Prostate gland (tissue), 2 donors: Measurements from ENCODE around the gene INSIG2. TPM values are rescaled to one million over a fixed set of nuclear protein-coding genes. Genes with fewer than 3 reads are reported as not detected.

Experiments
- DNase-seq: peaks from one replicate; pipeline ENCODE4 v3.0.0-alpha.2; 2019; ENCODE audit warnings: low spot score
- H3K27ac ChIP-seq, 2 donors: fragments of 200-600 bp; sonication (generic); 2 replicates each; pipeline ENCODE4 v1.5.1; 2017 to 2019
- H3K27me3 ChIP-seq: fragments of 200-600 bp; sonication (generic); replicated peaks from 2 replicates; pipeline ENCODE4 v1.5.1; 2019; ENCODE audit not compliant: insufficient read depth
- H3K36me3 ChIP-seq, 2 donors: fragments of 200-600 bp; sonication (generic); 1 replicate in 1 of 2; 2 replicates in 1 of 2; pipeline versions ENCODE4 v1.5.1 to v1.8.1; 2017 to 2019
- H3K4me1 ChIP-seq: fragments of 200-600 bp; sonication (generic); replicated peaks from 2 replicates; pipeline ENCODE4 v1.5.1; 2019
- H3K4me3 ChIP-seq, 2 donors: fragments of 200-600 bp; sonication (generic); 2 replicates each; pipeline ENCODE4 v1.5.1; 2017 to 2019
- H3K9me3 ChIP-seq: fragments of 200-600 bp; sonication (generic); 2 replicates; pipeline ENCODE4 v1.5.1; 2017
- CTCF ChIP-seq, 4 experiments: fragments of 200-600 bp in 2 of 4; fragments of 450-650 bp in 2 of 4; sonication (generic) in 2 of 4; IDR thresholded peaks; 1 replicate in 3 of 4; 2 replicates in 1 of 4; pipeline ENCODE4 v1.5.1; 2016 to 2019; ENCODE audit warnings: antibody characterized with exemption in 4 of 4, mild to moderate bottlenecking in 2 of 4, moderate library complexity in 2 of 4
- POLR2A ChIP-seq: fragments of 450-650 bp; IDR thresholded peaks from one replicate; pipeline ENCODE4 v1.6.1; 2016; ENCODE audit warnings: antibody characterized with exemption, mild to moderate bottlenecking
- POLR2AphosphoS5 ChIP-seq: sonication (generic); formaldehyde crosslinking; IDR thresholded peaks from one replicate; pipeline ENCODE4 v1.6.1; 2017; ENCODE audit warnings: antibody characterized with exemption
- WGBS: methylation state at CpG from one replicate; pipeline ENCODE4 v1.1.5; 2018; 5-methylcytosine and 5-hydroxymethylcytosine counted together
- intact Hi-C: fragments of 100-400 bp; cut with DNase I; formaldehyde crosslinking; loops from one replicate; pipeline ENCODE4 v1.14.2; 2022
- total RNA-seq, 2 donors: library from RNA; depleted of rRNA; stranded (reverse); fragments of >200 nt; gene quantifications; one replicate each; pipeline ENCODE4 v1.1.0, GENCODE V29; 2016

Gene INSIG2
- total RNA-seq, 2 donors from 2014 or later: 12.6 to 15.7 TPM

- Histone ChIP-seq H3K36me3 (no peaks in the 10 kb centered on the region), H3K27me3 (no peaks in the 10 kb centered on the region), H3K27ac (no peak overlapping the region), H3K9me3 (no peaks in the 10 kb centered on the region), H3K4me3 (no peak overlapping the region), H3K4me1 (no peaks in the 10 kb centered on the region)
- TF ChIP-seq CTCF (IDR thresholded peaks at IDR 0.05) (no peak), POLR2AphosphoS5 (no peak), POLR2A (no peak)
- intact Hi-C loops: no loop called here
- WGBS: 92% methylated on average over 3 of the region's 3 CpGs
- no peak for DNase-seq
These were observed 18.7 kb downstream of the INSIG2 start for GRCh38 chr2:118106926-118107325.

- H3K36me3 ChIP-seq: peaks cover 0 to 3% of the 10 kb centered on the region in 2 donors
These were observed 22.0 kb downstream of the INSIG2 start for GRCh38 chr2:118110310-118110709.

GRCh38 chr2:118110991-118111390, 22.7 kb downstream of the INSIG2 start:
- WGBS: 100% methylated on average over 1 of the region's 1 CpG
- DNase-seq: no peak
- Histone ChIP-seq H3K4me1 (no peaks in the 10 kb centered on the region), H3K36me3 (peaks cover 0 to 3% of the 10 kb centered on the region in 2 donors), H3K9me3 (no peaks in the 10 kb centered on the region), H3K4me3 (no peak overlapping the region), H3K27me3 (no peaks in the 10 kb centered on the region), H3K27ac (no peak overlapping the region)
- intact Hi-C loops: no loop called here
- TF ChIP-seq POLR2A (no peak), CTCF (IDR thresholded peaks at IDR 0.05) (no peak), POLR2AphosphoS5 (no peak)

More at GRCh38 chr2:118110310-118110709, 22.0 kb downstream of the INSIG2 start:
- intact Hi-C loops: no loop called here
- H3K27ac ChIP-seq: no peak overlapping the region
- 96% methylated on average over 3 of the region's 3 CpGs for WGBS
- no peaks in the 10 kb centered on the region for H3K9me3 ChIP-seq
- TF ChIP-seq POLR2AphosphoS5 (no peak), POLR2A (no peak), CTCF (IDR thresholded peaks at IDR 0.05) (no peak)
- DNase-seq: no peak
- no peak overlapping the region for H3K4me3 ChIP-seq
- H3K27me3 ChIP-seq: no peaks in the 10 kb centered on the region
- no peaks in the 10 kb centered on the region for H3K4me1 ChIP-seq

- H3K27me3 ChIP-seq: no peaks in the 10 kb centered on the region
- intact Hi-C loops: no loop called here
- no peaks in the 10 kb centered on the region for H3K9me3 ChIP-seq
- no peak for DNase-seq
- H3K4me3 ChIP-seq: no peak overlapping the region
- H3K4me1 ChIP-seq: no peaks in the 10 kb centered on the region
- WGBS: 54% methylated on average over 4 of the region's 4 CpGs
- H3K36me3 ChIP-seq: peaks cover 0 to 3% of the 10 kb centered on the region in 2 donors
- no peak overlapping the region for H3K27ac ChIP-seq
- TF ChIP-seq POLR2A (no peak), POLR2AphosphoS5 (no peak), CTCF (IDR thresholded peaks at IDR 0.05) (no peak)
These were observed 24.6 kb downstream of the INSIG2 start for GRCh38 chr2:118112771-118113334.

- Histone ChIP-seq H3K4me3 (no peak overlapping the region), H3K36me3 (peaks cover 0 to 3% of the 10 kb centered on the region in 2 donors), H3K4me1 (no peaks in the 10 kb centered on the region), H3K9me3 (no peaks in the 10 kb centered on the region), H3K27ac (no peak overlapping the region), H3K27me3 (no peaks in the 10 kb centered on the region)
- TF ChIP-seq POLR2A (no peak), CTCF (IDR thresholded peaks at IDR 0.05) (no peak), POLR2AphosphoS5 (no peak)
- intact Hi-C loops: no loop called here
- no peak for DNase-seq
- 52% methylated on average over 2 of the region's 2 CpGs for WGBS
These were observed 26.6 kb downstream of the INSIG2 start for GRCh38 chr2:118114863-118115262.
